ENCODE results near the gene FAM222A.

Gene FAM222A

GRCh38 chr12:109738209-109738608, 24.6 kb downstream of the FAM222A start (continued):
- TF ChIP-seq SALL2 (tag by site-specific recombination; IDR thresholded peaks at IDR 0.05; ENCODE audit: borderline replicate concordance): no peak
- TF ChIP-seq ZNF354C (tag by site-specific recombination; IDR thresholded peaks at IDR 0.05; ENCODE audit: borderline replicate concordance, low read depth): no peak
- no peak for TF ChIP-seq ZSCAN18 (tag by site-specific recombination; IDR thresholded peaks at IDR 0.05)
- TF ChIP-seq MEIS1 (CRISPR knock-in tag; IDR thresholded peaks at IDR 0.05; ENCODE audit: borderline replicate concordance): no peak
- TF ChIP-seq IKZF3 (tag by site-specific recombination; IDR thresholded peaks at IDR 0.05): no peak
- TF ChIP-seq ZNF155 (tag by site-specific recombination; IDR thresholded peaks at IDR 0.05): no peak
- TF ChIP-seq ZNF791 (tag by site-specific recombination; IDR thresholded peaks at IDR 0.05): no peak
- TF ChIP-seq ZNF138 (tag by site-specific recombination; IDR thresholded peaks at IDR 0.05; ENCODE audit: borderline replicate concordance): no peak

- no peaks in the 10 kb centered on the region for H3K4me1 ChIP-seq (ENCODE audit: control insufficient read depth, insufficient read depth, low read length)
- no peak overlapping the region for H3K4me3 ChIP-seq (ENCODE audit: low read depth, low read length)
- H3K9me3 ChIP-seq (ENCODE audit: control insufficient read depth, insufficient read depth, low read depth, low read length): no peaks in the 10 kb centered on the region
- H3K36me3 ChIP-seq (ENCODE audit: control insufficient read depth in 2 of 2, insufficient read depth in 1 of 2, low read length in 2 of 2): no peaks in the 10 kb centered on the region
- ChIA-PET CTCF (interaction anchor here (0.6 to 2.1 kb wide), 12 partner anchors 9 to 360 kb away, joined by 3 to 9 read pairs (median 4); no protein-coding TSS in a partner anchor), POLR2A (interaction anchor here (1.0 kb wide), 1 partner anchor 142 kb away, joined by 4 read pairs; no protein-coding TSS in a partner anchor)
- H3K27ac ChIP-seq (ENCODE audit: extremely low read depth, low read depth, low read length): no peak overlapping the region
- TF ChIP-seq ZBTB10 (tag by site-specific recombination; IDR thresholded peaks at IDR 0.05) (no peak), TSHZ1 (tag by site-specific recombination; IDR thresholded peaks at IDR 0.05; ENCODE audit: borderline replicate concordance) (no peak), ZNF239 (tag by site-specific recombination; IDR thresholded peaks at IDR 0.05) (no peak), ZNF221 (tag by site-specific recombination; IDR thresholded peaks at IDR 0.05; ENCODE audit: borderline replicate concordance) (no peak), SP2 (tag by site-specific recombination; IDR thresholded peaks at IDR 0.05) (no peak), ZNF48 (tag by site-specific recombination; IDR thresholded peaks at IDR 0.05) (no peak), INSM2 (tag by site-specific recombination; IDR thresholded peaks at IDR 0.05) (no peak), ZXDB (tag by site-specific recombination; IDR thresholded peaks at IDR 0.05) (no peak), ZBTB17 (tag by site-specific recombination; IDR thresholded peaks at IDR 0.05) (no peak), ZNF133 (tag by site-specific recombination; IDR thresholded peaks at IDR 0.05) (no peak), ZNF639 (tag by site-specific recombination; IDR thresholded peaks at IDR 0.05) (no peak), ZBTB44 (tag by site-specific recombination; IDR thresholded peaks at IDR 0.05) (no peak), ZNF677 (tag by site-specific recombination; IDR thresholded peaks at IDR 0.05) (no peak), MZF1 (tag by site-specific recombination; IDR thresholded peaks at IDR 0.05; ENCODE audit: borderline replicate concordance) (no peak)
Observed at GRCh38 chr12:109738878-109739665, 25.4 kb downstream of the FAM222A start.

Data from HEK293 (cell line).